GM21367 (cell line): ENCODE data around the gene VPS26A.
"Not testable (repeated sequence)": the region's sequence is repeated elsewhere in the genome, so short reads cannot be mapped to it uniquely, and the experiment has no call there.

ENCODE experiments used
- ATAC-seq: cut with Tn5 transposase; IDR thresholded peaks from one replicate; pipeline ENCODE4 v1.9.1; 2021; ENCODE audit not compliant: unreplicated experiment

Gene VPS26A

GRCh38 chr10:69102440-69102839, 21.5 kb upstream of the VPS26A start:
- ATAC-seq, result no peak

DNA sequence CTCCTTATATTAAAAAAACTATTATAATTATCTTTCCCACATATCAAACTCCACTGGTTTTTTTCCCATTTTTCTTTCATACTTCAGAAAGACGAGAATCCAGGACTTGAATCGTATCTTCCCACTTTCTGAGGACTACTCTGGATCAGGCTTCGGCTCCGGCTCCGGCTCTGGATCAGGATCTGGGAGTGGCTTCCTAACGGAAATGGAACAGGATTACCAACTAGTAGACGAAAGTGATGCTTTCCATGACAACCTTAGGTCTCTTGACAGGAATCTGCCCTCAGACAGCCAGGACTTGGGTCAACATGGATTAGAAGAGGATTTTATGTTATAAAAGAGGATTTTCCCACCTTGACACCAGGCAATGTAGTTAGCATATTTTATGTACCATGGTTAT, 20.2 kb upstream of the VPS26A start:
- no peak for ATAC-seq

GRCh38 chr10:69104994-69105790, 18.8 kb upstream of the VPS26A start:
- ATAC-seq, result no peak

GRCh38 chr10:69107176-69107490, 16.8 kb upstream of the VPS26A start:
- no peak for ATAC-seq

GRCh38 chr10:69107699-69108098, 16.3 kb upstream of the VPS26A start:
- no peak for ATAC-seq

- ATAC-seq, result no peak
Measured at GRCh38 chr10:69119896-69120295, 4.1 kb upstream of the VPS26A start.

DNA sequence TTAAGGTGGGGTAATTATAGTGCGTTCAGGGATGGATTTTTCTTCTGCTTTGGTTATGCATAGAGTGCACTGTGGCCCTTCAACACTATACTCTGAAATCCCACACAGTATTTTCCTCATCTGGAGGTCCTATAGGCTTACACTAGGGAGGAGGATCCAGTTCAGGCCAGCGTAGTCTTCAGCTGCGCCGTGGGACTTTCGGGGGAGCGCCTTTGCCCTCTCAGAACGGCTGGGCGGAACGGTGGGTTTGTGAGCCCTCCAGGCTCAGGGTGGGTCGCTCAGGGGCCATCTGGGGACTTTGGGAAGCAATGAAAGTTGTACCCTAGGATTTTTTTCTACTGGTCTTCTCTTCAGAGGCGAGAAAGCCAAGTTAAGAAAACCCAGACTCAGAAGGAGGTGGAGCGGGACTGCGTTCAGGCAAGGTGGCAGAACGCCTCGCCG, 652 bp upstream of the VPS26A start:
- peak; percentile 21 for ATAC-seq

DNA sequence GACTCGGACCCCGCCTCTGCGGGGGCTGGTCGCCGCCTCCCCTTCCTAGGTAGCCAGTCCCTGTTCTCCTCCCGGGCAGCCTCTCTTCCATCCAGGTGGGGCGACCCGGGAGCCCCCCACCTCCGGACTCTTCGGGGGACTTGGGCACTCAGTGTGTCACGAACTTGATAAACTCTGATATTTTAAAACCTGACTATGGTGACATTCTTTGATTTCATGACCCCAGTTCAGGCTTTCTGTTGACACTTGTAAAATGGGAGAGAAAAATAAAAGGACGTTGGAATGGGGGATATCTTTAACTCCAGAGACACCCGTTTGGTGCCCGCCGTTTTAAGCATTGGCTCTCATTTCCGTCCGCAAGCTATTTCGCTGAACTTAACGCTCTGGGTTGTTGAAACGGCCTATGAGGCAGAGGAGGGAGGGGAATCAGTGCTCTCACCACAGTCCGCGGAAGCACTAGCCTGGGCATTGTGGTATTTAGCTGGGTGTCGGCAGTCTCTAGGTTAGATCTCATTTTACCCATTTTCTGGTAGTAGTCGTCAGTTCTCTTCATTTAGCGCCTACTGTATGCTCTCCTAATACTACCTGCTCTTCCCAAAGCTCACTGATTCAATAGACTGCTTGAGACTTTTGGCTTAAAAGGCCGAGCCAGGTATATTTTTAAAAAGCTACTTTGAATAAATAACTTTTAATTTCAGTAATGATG, 738 bp downstream of the VPS26A start:
- peak; percentile 23 for ATAC-seq

DNA sequence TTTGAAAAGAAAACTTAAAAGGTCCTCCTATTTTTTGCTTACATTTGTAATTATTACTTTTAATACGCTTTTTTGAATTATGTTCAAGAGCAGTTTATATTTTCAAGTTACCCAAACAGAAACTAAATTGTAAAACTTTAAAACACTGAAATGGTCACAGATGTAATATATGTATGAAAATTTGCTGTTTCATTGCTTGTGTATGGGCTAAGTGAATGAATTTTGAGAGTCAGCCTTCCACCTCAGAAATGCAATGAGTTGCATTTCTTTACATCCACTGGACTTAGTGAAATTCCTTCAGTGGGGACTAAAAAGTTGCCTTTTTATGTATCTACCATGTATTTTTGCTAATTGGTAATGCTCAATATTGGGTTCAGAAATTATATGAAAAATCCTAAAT, 1.6 kb downstream of the VPS26A start:
- no peak for ATAC-seq

- no peak for ATAC-seq
Measured at GRCh38 chr10:69130251-69130650, 6.3 kb downstream of the VPS26A start.

DNA sequence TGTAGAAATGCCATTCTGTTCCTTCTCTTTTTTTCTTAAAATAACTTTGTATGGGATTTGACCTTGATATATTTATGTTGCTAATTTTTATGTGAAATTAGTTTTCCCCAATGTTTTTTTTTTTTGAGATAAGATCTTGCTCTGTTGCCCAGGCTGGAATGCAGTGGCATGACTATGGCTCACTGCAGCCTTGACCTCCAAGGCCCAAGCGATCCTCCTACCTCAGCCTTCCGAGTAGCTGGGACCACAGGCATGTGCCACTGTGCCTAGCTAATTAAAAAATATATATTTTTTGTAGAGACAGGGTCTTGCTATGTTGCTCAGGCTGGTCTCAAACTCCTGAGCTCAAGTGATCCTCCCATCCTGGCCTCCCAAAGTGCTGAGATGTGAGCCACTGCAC, 16.0 kb downstream of the VPS26A start:
- no peak for ATAC-seq

DNA sequence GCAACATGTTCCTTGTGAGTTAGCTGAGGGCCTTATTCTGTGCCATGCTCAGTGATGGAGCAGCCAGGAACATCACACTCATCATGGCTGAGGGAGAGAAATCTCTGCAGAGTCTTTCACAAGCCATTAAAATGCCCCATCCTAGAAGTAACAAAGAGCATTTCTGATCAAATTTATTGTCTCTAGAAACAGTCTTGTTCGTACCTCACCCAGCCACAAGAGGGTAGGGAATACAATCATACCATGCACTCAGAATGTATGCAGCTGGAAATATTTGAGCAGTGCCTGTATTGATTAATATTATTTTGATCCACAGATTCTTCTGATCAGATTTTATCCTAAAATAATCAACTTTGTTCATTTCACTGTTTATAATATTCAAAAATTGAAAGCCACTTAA, 17.3 kb downstream of the VPS26A start:
- no peak for ATAC-seq

DNA sequence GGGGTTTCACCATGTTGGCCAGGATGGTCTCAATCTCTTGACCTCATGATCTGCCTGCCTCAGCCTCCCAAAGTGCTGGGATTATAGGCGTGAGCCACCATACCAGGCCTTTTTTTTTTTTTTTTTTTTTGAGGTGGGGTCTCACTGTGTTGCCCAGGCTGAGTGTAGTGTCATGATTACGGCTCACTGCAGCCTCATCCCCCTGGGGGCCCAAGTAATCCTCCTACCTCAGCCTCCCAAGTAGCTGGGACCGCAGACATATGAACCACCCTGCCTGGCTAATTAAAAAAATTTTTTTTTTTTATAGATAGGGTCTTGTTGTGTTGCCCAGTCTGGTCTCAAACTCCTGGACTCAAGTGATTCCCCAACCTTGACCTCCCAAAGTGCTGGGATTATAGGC, 18.1 kb downstream of the VPS26A start:
- ATAC-seq, result not testable (repeated sequence)

DNA sequence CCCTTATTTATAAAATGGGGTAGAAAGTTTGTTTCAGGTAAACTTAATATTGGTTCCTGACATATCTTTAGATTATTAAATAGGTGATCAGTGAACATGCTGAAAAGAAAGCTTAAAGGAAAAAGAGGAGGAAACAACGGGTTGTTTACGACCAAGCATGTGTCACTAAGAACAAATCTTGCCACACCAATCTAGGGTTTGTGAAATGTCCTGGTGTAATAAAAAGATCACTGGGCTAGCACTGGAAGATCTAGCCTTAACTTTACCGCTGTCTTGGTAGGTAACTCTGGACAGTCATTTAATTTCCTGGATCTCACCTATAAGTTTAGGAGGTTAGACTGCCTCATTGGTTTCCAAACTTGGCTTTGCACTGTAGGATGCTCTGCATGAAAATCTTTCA, 19.0 kb downstream of the VPS26A start:
- ATAC-seq, result no peak

DNA sequence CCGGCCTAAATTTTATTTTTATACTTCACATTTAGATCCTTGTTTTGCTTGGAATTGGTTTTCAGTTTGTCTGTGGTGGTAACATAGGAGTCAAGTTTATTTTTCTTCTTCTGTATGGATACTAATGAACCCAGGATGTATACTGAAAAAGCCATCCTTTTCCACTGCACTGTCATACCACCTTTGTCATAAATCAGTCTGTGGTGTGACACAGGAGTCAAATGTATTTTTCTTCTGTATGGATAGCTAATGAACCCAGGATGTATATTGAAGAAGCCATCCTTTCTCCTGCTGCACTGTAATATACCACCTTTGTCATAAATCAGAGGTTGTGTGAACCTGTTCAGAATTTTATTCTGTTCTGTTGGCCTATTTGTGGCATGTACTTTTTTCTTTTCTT, 21.4 kb downstream of the VPS26A start:
- ATAC-seq, result no peak

GRCh38 chr10:69145864-69146263, 21.9 kb downstream of the VPS26A start:
- ATAC-seq, result no peak

- no peak for ATAC-seq
Measured at GRCh38 chr10:69146759-69147158, 22.8 kb downstream of the VPS26A start.

DNA sequence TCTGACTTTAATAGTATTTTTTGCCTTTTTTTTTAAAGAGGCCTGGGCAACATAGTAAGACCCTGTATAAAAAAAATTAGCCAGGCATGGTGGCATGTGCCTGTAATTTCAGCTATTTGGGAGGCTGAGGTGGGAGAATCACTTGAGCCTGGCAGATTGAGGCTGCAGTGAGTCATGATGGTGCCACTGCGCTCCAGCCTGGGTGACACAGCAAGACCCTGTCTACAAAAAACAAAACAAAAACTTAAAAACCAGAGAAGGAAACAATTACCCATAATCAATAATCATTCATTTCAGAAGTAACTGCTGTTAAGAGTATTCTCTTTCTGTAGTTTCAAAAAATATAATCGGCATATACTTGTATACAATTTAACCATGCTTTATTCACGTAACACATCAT, 28.0 kb downstream of the VPS26A start:
- no peak for ATAC-seq

DNA sequence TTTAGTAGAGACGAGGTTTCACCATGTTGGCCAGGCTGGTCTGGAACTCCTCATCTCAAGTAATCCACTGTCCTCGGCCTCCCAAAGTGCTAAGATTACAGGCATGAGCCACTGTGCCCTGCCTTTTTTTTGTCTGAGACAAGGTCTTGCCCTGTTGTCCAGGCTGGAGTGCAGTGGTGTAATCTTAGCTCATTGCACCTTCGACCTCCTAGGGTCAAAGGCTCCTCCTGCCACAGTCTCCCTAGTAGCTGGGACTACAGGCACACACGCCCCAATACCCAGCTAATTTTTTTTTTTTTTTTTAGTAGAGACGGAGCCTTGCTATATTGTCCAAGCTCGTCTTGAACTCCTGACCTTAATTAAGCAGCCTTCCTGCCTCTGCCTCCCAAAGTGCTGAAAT, 29.2 kb downstream of the VPS26A start:
- ATAC-seq, result no peak

DNA sequence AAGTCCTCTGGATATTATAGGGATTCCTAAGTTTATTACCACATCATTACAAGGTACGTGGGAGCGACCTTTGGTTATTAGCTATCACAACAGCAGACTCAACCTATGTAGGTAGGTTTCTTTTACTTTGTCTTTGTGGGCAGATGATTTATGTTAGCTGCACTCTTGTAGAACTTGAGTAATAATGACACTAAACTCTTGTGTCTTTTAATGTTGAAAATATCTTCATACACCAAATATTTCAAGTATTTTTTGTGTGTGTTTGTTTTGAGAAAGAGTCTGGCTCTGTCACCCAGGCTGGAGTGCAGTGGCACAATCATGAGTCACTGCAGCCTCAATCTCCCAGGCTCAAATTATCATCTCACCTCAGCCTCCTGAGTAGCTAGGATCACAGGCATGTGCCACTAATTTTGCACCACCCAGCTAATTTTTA, 36.8 kb downstream of the VPS26A start:
- ATAC-seq, result no peak

DNA sequence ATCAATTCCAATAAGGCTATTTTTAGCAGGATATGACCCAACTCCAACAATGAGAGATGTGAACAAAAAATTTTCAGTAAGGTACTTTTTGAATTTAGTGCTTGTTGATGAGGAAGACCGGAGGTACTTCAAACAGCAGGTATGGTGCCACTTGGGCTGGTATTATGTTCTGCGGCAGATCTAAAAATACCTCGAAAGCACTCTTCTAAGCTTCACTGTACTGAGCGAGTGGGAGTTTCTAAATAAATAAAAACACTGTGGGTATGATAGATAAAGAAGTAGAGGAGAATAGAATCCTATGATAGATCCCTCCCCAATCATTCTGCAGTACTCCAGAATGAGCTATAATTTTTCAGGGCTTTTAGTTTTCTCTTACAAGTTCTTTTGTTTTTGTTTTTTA, 44.5 kb downstream of the VPS26A start:
- no peak for ATAC-seq

- ATAC-seq, result no peak
Measured at GRCh38 chr10:69172241-69172982, 48.4 kb downstream of the VPS26A start.
